GM18511 (cell line): ENCODE measurements around the gene TEX19.
"Not testable (repeated sequence)": the region's sequence is repeated elsewhere in the genome, so short reads cannot be mapped to it uniquely, and the experiment has no call there.

Source experiments
- ATAC-seq: cut with Tn5 transposase; IDR thresholded peaks from one replicate; pipeline ENCODE4 v1.9.1; 2021; ENCODE audit warnings: mild to moderate bottlenecking, moderate library complexity; ENCODE audit not compliant: unreplicated experiment

TEX19 gene

DNA sequence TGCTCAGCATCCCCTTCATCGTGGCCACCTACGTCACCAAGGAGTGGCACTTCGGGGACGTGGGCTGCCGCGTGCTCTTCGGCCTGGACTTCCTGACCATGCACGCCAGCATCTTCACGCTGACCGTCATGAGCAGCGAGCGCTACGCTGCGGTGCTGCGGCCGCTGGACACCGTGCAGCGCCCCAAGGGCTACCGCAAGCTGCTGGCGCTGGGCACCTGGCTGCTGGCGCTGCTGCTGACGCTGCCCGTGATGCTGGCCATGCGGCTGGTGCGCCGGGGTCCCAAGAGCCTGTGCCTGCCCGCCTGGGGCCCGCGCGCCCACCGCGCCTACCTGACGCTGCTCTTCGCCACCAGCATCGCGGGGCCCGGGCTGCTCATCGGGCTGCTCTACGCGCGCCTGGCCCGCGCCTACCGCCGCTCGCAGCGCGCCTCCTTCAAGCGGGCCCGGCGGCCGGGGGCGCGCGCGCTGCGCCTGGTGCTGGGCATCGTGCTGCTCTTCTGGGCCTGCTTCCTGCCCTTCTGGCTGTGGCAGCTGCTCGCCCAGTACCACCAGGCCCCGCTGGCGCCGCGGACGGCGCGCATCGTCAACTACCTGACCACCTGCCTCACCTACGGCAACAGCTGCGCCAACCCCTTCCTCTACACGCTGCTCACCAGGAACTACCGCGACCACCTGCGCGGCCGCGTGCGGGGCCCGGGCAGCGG, 15.7 kb downstream of the TEX19 start:
- ATAC-seq: no peak

DNA sequence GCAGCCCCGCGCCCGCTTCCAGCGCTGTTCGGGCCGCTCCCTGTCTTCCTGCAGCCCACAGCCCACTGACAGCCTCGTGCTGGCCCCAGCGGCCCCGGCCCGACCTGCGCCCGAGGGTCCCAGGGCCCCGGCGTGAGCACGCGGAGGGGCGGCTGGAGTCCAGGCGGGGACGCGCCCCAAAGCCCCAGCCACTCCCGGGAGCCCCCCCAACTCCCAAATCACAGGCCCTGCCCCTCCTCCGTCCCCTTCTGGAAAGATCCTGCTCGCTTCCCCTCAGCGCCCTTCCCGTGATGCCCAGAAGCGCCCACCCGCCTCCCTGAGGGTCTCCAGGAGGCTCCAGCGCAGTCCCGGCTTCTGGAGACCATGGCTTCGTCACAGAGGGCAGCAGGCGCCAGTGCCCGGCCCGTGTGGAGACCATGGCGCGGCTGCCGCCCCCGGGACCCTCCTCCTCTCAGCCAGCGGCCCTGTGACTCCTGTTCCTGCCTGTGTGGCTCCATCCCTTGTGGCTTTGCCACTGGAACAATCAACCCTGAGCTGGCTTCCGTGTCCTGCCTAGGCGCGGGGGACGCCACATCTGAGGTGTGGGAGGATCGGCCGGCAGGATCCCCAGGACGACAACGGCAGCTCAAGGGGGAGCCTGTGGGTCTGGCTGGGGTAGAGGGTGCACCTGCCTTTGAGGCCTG, 16.5 kb downstream of the TEX19 start:
- ATAC-seq: no peak

DNA sequence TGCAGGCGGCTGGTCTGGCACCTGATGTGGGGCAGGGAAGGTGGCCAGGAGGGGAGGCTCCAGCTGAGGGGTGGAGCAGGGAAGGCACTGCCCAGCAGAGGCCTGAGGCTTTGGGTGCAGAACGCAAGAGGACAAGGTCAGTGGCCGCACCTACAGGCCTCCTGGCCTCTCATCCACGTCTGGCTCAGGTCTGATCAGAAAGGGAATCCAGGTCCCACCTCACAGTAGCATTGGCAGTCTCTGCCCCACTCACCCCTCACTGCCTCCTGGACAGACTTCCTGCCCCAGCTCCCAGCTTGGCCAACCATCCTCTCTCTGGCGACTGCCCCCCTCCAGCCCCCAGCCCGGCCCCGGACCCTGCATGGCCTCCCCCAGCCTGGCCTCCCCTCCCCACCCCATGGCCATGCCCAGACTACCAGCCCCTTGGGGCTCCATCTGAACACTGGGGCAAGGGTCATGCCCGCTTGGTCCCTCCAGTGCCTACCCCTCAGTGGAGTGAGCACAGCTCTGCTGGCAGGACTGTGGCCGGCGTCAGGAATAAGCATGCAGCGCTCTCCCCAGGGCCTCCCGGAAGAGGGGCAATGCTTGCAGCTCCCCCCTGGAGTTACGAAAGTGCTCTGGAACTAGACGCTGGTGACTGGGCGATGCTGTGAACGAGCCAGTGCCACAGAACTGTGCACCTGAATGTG, 17.1 kb downstream of the TEX19 start:
- ATAC-seq: no peak

DNA sequence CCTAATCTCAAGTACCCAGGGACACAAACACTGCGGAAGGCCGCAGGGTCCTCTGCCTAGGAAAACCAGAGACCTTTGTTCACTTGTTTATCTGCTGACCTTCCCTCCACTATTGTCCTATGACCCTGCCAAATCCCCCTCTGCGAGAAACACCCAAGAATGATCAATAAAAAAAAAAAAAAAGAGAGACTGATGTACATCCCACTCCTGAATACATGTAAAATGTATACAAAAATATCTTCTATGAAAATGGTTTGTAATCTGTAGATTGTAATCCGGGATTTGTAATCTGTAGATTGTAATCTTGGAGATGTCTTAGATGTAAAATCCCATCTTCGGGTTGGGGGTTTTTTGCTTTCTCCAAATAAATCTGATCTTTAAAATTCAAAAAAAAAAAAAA, 18.2 kb downstream of the TEX19 start:
- not testable (repeated sequence) for ATAC-seq

DNA sequence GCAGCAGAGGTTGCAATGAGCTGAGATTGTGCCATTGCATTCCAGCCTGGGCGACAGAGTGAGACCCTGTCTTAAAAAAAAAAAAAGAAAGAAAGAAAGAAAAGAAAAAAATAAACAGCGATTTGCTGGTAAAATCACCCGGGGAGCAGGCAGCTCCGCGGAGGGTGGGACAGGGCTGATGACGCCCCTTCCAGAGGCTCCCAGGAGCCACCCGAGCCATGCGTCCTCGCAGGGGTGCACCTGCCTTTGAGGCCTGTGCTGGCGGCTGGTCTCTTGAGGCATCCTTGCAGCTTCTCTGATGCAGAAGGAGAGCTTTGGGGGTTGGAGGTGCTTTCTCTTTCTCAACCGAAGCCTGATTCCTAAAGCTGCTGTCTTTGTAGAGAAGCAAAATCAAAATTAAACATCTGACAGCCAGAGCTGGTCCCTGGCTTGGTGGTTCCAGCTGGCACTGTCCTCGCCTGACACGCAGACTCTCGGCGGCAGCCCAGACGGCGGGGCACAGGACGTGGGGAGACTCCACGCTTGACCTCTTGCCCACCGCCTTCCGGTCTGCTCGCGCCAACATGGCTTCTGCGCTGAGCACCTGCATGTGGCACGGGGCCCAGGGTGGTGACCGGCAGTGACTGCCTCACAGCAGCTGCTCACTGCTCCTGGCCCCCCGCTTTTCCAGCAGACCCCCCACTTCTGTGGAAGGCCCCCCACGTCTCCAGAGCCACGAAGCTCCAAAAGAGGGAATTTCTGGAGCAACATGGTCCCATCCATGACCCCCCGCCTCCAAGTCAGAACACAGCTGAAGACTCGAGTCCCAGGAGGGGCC, 19.1 kb downstream of the TEX19 start:
- no peak for ATAC-seq

DNA sequence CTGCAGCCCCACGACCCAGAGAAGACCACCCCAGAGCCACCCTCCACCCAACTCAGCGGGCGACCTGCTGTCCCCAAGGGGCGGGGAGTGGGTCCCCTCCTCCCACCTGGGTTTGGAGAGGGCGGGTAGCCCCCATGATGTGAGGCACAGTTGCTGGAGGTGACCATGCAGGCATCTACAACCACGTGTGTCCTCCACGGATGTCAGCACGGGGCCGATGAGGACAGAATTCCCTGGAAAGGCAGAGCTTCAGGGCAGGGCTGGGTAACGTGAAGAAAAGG, 19.6 kb downstream of the TEX19 start:
- ATAC-seq: no peak

DNA sequence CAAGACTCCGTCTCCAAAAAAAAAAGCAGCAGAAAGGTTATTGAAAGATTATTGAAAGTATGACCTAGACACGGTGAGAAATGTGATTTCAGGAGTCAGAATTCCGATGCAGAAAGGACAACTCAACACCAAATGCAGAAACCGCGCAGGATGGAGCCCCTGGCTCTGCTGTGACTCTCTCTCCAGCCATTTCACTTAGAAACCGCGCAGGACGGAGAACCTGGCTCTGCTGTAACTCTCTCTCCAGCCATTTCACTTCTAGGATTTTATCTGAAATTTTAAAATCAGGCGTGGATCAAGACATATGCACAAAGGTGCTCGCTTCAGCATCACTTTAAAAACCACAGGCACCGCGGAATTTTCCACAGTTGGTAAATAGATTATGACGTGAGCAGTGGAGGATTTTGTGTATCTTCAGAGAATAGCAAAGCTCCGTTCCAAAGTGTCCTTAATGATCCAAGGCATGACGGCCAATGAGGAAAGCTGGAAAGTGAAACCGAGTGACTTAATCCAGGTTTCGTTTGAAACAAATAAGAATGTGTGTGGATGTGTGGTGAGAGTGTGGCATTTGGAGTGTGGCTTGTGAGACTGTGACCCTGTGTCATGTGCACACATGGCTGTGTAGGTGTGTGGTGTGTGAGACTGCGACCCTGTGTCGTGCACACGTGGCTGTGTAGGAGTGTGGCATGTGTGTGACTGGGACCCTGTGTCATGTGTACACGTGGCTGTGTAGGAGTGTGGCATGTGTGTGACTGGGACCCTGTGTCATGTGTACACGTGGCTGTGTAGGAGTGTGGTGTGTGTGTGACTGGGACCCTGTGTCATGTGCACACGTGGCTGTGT, 22.0 kb downstream of the TEX19 start:
- no peak for ATAC-seq

DNA sequence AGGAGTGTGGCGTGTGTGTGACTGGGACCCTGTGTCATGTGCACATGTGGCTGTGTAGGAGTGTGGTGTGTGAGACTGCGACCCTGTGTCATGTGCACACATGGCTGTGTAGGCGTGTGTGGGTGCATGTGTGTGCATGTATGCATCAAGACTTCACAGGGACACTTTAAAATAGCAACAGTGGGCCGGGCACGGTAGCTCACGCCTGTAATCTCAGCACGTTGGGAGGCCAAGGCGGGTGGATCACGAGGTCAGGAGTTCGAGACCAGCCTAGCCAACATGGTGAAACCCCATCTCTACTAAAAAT, 22.6 kb downstream of the TEX19 start:
- not testable (repeated sequence) for ATAC-seq

DNA sequence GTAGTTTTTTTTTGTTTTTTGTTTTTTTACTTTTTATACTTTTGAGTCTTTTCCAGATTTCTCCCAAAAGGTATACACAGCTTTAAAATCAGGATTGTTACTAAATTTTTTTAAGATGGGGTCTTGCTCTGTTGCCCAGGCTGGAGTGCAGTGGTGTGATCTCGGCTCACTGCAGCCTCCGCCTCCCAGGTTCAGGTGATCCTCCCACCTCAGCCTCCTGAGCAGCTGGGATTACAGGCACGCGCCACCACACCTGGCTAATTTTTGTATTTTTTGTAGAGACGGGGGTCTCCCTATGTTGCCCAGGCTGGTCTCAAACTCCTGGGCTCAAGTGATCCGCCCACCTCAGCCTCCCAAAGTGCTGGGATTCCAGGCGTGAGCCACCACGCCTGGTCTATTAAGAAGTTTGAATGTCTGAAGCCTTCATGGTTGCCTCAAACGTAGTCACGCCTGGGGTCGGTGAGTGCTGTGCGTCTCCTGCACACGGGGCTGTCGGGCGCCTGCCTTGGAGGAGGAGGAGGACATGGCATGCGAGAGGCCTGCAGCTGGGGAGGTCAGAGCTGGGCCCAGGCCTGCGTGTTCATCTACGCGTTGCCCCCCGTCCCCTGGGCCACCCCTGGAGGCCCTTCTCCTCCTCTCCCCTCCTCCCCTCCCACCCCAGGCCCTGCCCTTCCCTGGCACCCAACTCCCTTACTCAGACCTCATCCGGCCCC, 23.3 kb downstream of the TEX19 start:
- not testable (repeated sequence) for ATAC-seq

DNA sequence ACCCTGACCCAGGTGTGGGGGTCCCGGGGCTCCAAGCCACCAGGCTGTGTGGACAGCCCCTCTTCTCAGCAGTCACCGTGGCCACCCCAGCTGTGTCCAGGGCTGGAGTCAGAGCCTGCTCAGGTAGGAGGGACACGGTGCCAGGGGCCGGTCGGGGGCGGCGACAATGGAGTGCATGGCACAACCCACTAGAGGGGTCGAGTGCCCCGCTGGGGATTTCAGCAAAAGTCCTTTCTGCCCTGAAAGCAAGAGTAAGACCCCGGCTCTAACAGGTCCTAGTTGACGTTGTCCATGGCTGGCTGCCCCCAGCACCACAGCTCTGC, 23.8 kb downstream of the TEX19 start:
- no peak for ATAC-seq

DNA sequence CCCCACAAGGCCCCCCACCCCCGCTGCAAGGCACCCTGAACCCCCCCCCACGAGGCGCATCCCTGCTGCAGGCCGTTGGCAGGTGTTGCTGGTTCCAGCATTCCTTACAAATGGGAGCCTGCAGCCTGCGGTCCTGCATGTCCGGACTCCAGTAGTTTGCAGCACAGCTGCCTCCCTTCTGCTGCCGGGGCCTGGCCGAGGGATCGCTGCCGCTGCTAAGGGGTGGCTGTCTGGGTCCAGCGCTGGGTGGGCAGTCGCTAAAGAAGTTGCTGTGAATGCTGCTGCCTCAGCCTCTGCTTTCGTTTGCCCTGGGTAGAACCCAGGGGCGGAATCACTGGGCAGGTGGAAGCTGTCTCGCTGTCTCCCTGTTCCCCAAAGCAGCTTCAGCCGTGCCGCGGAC, 24.4 kb downstream of the TEX19 start:
- no peak for ATAC-seq

DNA sequence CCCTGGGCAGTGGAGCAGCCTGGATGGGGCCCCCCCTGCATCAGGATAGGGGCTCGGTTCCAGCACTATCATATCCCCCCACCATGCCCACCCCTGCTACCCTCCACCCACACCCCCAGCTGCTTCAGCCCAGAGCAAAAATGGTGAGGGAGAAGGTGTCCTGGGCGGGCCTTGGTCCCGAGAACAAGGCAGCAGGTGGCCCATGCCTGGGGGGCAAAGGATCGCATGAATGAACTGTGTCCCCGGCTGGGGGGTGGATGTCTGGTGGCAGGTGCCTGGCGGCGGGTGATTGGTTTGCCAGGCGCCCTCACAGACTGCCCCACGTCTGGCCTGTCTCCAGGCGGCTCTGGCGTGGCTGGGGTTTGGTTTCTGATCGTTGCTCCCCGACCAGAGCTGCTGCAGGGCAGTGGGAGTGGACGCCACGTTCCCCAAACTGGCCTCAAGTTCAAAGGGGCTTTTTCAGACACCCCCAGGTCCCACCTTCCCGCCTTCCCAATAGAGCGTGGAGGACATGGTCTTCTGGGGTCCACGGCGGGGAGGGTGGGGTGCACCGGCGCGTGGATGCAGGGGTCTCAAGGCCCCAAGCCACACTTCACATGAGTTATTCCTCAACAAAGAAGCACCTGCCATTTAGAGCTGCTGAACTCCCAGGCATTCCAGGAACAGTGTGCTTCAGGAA, 25.1 kb downstream of the TEX19 start:
- no peak for ATAC-seq

DNA sequence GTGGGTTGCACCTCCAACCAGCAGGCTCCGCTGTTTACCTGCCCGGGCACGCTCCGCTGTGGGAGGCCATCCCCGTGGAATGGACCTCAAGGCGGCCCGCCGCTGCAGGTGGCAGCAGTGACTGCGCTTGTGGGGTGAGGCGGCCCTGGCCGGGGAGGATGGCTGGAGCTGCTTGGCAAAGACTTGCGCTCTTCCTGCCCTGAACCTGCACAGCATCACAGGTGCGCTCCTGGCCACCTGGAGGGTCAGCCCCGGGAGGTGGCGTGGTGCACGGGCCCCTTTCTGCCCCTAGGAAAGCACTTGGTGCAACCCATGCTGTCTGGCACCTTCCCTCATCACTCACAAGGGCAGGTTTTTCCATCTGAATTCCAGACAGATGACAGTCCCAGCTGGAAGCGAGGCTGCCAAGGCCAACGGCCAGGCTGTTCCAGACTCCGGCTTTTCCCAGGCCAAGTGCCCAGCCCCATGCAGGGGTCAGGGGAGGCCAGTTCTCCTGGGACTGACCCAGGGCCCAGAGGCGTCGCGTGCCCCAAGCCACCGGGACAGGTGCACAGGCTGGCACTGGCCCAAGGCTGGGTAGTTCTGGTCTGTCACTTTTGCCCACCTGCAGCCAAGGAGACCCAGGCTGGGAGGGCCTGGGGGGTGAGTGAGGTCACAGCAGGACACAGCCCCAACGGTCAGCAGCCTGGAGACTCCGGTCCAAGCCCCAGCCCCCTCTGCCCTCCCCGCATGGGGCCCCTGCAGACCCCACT, 25.9 kb downstream of the TEX19 start:
- no peak for ATAC-seq

DNA sequence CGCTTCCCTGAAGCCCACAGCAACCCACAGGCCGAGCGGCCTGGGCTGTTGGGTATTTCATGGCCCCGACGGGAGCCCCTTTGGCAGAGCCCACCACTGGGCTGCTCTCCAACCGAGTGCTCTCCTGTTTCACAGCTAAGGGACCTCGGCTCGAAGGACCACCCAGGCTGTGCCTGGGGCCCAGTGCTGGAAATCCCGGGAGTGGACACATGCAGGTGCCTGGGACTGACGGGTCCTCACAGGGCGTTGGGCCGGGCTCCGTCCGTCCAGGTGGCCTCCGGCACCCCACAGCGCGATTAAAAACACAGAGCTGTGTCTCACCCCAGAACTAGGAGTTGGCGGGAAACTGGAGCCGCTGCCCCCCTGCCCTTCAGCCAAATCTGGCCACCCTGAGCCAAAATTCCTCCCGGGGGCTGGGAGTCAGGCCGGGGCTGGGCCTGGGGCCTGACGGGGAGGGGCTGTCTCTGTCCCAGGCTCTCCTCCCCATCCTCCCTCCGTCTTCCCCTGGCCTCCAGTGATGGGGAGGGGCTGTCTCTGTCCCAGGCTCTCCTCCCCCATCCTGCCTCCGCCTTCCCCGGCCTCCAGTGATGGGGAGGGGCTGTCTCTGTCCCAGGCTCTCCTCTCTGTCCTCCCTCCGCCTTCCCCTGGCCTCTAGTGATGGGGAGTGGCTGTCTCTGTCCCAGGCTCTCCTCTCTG, 26.7 kb downstream of the TEX19 start:
- no peak for ATAC-seq

DNA sequence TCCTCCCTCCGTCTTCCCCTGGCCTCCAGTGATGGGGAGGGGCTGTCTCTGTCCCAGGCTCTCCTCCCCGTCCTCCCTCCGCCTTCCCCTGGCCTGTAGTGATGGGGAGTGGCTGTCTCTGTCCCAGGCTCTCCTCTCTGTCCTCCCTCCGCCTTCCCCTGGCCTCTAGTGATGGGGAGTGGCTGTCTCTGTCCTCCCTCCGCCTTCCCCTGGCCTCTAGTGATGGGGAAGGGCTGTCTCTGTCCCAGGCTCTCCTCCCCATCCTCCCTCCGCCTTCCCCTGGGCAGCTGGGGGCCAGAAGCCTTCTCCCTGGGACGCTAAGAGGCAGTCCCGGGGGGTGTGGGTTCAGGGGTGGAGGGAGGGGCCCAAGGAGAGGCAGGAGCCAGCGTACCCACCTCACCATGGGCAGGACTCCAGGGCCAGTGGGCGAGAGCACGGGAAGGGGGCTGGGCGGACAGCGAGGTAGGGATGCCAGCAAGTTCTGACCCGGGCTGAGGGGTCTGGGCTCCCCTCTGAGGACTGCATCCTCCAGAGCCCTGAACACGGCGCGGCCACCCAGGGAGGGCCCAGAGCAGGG, 27.3 kb downstream of the TEX19 start:
- no peak for ATAC-seq

DNA sequence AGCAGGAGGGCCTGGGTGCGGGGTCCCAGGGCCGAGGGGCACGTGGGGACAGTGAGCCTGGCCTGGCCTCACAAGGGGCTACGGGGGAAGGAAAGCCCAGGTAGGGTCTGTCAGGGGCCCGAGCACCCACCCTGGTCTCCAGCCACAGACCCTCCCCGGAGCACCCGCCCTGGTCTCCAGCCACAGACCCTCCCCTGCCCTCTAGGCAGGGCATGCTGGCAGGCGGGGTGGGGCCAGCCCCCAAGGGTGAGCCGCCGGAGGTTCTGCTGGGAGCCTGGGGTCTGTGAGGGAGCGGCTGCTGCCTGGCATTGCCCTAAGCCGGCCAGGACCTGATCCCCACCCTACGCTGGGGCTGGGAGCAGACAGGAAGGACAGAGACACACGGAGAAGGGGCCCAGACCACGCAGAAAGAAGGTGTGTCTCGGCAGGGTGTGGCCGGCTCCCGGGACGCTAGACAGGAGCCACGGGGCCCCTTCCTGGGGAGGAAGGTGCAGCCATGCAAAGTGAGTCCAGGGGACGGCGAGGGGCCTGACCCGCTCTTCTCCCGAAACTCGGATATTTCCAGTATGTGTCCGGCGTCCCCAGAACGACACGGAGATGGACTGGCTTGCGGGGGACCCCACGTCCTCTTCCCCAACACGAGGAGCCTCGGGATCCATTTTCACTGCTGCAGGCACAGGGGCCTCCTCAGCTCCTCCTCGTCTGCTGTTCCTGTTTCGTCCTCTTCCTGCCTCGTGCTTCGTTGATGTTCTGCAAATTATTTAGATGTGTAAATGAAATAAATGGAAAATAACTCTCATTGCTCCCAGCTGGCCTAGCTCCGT, 28.0 kb downstream of the TEX19 start:
- no peak for ATAC-seq

DNA sequence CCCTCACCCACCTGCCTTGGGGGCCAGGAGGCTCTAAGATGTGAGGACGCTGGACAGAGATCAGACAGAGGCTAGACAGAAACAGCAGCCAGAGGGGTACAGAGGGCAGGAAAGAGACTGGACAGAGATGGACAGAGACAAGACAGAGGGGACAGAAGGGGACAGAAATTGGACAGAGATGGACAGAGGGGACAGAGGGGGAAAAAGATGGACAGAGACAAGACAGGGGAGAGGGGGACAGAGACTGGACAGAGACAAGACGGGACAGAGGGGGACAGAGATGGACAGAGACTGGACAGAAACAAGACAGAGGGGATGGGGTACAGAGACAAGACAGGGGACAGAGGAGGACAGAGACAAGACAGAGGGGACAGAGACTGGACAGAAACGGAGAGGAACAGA, 28.7 kb downstream of the TEX19 start:
- no peak for ATAC-seq
